WERI-Rb-1 (cell line): ENCODE data around the gene BPIFB4.

Experiments
- DNase-seq: peaks from one replicate; pipeline ENCODE4 v3.0.0-alpha.2; 2020
- H3K27ac ChIP-seq: fragments of 250-450 bp; sonication (Bioruptor Pico); 2 replicates; pipeline ENCODE4 v1.5.1; 2020; ENCODE audit warnings: mild to moderate bottlenecking, moderate library complexity
- H3K27me3 ChIP-seq: fragments of 250-450 bp; sonication (Bioruptor Pico); 2 replicates; pipeline ENCODE4 v1.5.1; 2021; ENCODE audit warnings: mild to moderate bottlenecking, low read depth, moderate library complexity; ENCODE audit not compliant: insufficient read depth, severe bottlenecking
- H3K36me3 ChIP-seq: fragments of 250-450 bp; sonication (Bioruptor Pico); 2 replicates; pipeline ENCODE4 v1.5.1; 2020; ENCODE audit warnings: mild to moderate bottlenecking, moderate library complexity
- H3K4me3 ChIP-seq: 2 replicates; pipeline ENCODE4 v1.5.1; 2011; ENCODE audit warnings: low read depth, mild to moderate bottlenecking, control low read depth, low read length
- H3K9me3 ChIP-seq: fragments of 250-450 bp; sonication (Bioruptor Pico); 2 replicates; pipeline ENCODE4 v1.5.1; 2021; ENCODE audit warnings: mild to moderate bottlenecking, moderate library complexity; ENCODE audit not compliant: severe bottlenecking
- TF ChIP-seq, protein P1 (sequence below): IDR thresholded peaks from 2 replicates; pipeline ENCODE4 v1.5.1; 2011; ENCODE audit warnings: low read depth, mild to moderate bottlenecking, control low read depth, inconsistent platforms, low read length

The BPIFB4 gene

DNA sequence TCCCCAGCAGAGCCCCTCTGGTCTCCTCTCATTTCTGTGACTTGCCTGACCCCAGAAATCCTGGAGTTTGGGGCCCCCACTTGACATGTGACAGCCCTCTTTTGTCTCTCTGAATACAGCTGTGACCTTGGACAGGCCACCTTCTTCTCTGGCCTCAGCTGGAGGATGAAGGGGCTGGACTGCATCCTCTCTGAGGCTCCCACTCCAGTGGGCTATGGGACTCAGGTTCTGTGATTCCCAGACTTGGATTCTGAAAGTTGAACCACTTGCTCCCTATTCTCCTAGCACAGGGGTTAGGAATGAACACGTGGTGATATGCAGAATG is 16.7 kb upstream of the BPIFB4 start:
- no peak for DNase-seq
- H3K27ac ChIP-seq = no peak overlapping the region; the same call in 1 of the 2 replicates

DNA sequence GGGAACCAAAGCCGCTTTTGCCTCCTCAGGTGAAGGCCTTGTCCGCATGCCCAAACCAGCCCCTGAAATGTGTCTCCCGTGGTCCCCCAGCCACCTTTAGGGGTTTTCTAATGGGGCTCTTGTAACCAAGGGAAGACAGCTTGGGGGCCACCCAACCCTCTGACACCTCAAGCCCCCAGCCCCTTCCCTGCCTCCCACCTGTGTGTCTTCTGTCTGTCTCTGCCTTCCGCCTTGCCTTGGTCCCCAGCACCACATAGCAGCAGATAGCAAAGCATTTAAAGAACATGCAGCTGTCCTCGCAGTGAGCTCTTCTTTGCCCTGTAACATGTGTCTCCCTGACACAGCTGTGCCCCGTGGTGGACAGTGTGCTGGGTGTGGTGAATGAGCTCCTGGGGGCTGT is 16.2 kb upstream of the BPIFB4 start:
- TF ChIP-seq, protein P1, sequence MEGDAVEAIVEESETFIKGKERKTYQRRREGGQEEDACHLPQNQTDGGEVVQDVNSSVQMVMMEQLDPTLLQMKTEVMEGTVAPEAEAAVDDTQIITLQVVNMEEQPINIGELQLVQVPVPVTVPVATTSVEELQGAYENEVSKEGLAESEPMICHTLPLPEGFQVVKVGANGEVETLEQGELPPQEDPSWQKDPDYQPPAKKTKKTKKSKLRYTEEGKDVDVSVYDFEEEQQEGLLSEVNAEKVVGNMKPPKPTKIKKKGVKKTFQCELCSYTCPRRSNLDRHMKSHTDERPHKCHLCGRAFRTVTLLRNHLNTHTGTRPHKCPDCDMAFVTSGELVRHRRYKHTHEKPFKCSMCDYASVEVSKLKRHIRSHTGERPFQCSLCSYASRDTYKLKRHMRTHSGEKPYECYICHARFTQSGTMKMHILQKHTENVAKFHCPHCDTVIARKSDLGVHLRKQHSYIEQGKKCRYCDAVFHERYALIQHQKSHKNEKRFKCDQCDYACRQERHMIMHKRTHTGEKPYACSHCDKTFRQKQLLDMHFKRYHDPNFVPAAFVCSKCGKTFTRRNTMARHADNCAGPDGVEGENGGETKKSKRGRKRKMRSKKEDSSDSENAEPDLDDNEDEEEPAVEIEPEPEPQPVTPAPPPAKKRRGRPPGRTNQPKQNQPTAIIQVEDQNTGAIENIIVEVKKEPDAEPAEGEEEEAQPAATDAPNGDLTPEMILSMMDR = no peak
- H3K9me3 ChIP-seq = no peaks in the 10 kb centered on the region
- H3K36me3 ChIP-seq = no peaks in the 10 kb centered on the region
- H3K27ac ChIP-seq = no peak overlapping the region
- no peak overlapping the region for H3K4me3 ChIP-seq
- H3K27me3 ChIP-seq = no peaks in the 10 kb centered on the region
- no peak for DNase-seq

More for the DNA sequence above, 16.7 kb upstream of the BPIFB4 start:
- H3K9me3 ChIP-seq = no peaks in the 10 kb centered on the region
- TF ChIP-seq, protein P1 = no peak
- H3K27me3 ChIP-seq = no peaks in the 10 kb centered on the region
- no peak overlapping the region for H3K4me3 ChIP-seq
- H3K36me3 ChIP-seq = no peaks in the 10 kb centered on the region

DNA sequence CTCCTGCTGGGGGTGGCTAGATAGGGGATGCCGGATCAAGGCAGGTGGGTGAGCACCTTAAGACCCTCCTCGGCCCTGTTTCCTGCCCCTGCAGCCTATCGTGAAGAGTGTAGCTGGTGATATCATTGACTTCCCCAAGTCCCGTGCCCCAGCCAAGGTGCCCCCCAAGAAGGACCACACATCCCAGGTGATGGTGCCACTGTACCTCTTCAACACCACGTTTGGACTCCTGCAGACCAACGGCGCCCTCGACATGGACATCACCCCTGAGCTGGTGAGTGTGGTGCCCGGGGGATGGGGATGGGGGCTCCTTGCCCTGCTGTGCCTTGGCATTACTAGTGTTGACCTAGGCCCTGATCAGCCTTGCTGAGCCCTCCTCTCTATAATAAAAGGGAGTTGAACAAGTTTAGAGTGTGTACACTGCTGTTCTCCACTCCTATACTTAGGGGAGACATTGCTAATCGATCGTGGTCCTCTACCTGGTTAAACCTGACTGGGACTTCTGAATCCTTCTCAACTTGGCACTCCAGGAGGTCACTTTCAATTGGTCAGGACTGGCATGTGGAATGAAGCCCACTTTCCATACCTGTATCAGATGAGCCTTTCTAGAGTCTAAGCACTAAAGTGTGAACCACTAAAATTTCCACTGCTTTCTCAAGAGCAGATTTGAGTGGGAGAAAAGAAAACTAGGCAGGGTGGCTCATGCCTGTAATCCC is 14.7 kb upstream of the BPIFB4 start:
- Histone ChIP-seq H3K9me3 (no peaks in the 10 kb centered on the region), H3K27me3 (no peaks in the 10 kb centered on the region), H3K4me3 (no peak overlapping the region), H3K36me3 (no peaks in the 10 kb centered on the region), H3K27ac (no peak overlapping the region)
- no peak for DNase-seq
- TF ChIP-seq, protein P1 = no peak

DNA sequence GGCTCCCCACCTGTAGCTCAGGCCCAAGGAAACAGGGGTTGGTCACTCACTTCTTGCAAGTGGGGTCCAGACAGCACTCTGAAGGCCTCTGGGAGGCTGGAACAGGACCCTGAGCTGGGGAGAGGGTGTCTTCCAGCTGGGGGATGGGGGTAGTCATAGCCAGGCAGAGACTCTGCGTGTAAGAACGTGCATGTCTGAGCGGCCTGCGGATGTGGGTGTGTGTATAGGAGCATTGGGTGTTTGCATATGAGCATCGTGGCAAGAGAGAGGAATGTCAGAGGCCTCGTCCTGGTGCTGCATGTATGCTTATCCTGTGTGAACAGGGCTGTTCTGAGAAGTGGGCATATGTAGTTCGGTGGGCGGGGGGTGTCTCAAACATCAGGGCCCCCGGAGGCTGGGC is 13.7 kb upstream of the BPIFB4 start:
- Histone ChIP-seq H3K4me3 (no peak overlapping the region), H3K27ac (no peak overlapping the region), H3K27me3 (no peaks in the 10 kb centered on the region), H3K36me3 (no peaks in the 10 kb centered on the region), H3K9me3 (no peaks in the 10 kb centered on the region)
- no peak for DNase-seq
- TF ChIP-seq, protein P1 = no peak

DNA sequence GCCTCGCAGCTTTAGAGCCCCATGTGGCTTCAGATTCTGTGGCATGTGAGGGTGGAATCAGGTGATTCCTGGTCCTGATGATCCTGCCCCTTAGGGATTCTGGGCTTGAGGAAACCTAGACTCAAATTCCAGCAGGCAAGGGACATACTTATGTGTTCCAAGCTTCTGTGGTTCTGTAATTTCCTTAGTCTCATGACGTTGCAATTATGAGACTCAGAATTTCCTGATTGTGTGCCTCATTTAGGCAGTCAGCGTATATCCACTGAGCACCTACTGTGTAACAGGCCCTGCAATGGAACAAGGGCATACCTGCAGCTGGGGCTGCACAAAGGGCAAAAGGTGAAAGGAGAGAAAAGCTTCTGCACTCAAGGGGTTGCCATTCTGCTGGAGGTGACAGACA is 11.6 kb upstream of the BPIFB4 start:
- no peaks in the 10 kb centered on the region for H3K9me3 ChIP-seq
- H3K36me3 ChIP-seq = no peaks in the 10 kb centered on the region
- TF ChIP-seq, protein P1 = no peak
- no peak for DNase-seq
- H3K4me3 ChIP-seq = no peak overlapping the region
- H3K27ac ChIP-seq = no peak overlapping the region
- H3K27me3 ChIP-seq = no peaks in the 10 kb centered on the region
